GM19324 (cell line): ENCODE measurements around the gene BAIAP2.
"Not testable (repeated sequence)": the region's sequence is repeated elsewhere in the genome, so short reads cannot be mapped to it uniquely, and the experiment has no call there.

ENCODE experiments used
- ATAC-seq: cut with Tn5 transposase; IDR thresholded peaks from one replicate; pipeline ENCODE4 v1.9.1; 2021; ENCODE audit warnings: mild to moderate bottlenecking, moderate library complexity; ENCODE audit not compliant: unreplicated experiment, low FRiP score

Gene BAIAP2

DNA sequence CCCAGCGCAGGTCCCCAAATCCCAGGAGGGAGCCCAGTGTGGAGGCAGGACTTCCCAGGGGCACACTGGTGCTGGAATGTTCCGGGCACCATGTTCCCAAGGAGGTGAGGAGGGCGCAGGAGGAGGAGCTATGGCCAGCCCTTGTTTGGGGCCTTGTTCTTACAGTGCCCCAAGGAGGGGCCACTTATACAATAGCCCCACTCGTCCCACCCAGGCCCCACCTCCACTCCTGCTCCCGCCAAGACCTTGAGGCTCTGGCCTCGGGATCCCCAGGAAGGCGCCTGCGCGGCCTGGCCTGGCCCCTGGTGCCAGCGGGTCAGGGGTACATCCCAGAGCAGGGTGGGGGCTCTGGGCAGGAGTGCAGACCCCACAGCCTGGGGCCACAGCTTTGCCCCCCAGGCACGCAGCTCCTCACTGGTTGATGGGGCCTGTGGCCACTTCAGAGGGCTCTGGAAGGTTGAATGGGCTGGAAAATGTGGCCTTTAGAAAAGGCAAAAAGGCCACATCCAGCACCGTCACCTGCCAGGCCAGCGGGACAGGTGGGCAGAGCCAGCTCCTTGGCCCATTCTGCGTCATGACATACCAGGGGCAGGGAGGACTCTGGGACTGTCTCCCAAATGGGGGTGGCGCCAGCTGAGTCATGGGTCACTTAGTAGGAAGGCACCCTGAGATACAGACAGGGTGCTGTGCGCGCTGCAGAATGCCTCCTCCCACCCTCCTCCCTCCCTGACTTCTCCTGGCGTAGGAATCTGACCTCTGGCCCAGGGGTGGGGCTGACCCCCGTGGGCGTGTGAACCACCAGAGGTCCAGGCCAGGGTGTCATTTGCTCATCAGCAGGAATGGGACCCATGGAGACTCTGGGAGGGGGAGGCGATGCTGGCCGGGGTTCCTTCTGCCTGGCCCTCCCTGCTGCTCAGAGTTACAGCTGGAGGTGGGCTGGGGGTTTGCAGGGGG is 98.1 kb downstream of the BAIAP2 start:
- ATAC-seq: no peak

DNA sequence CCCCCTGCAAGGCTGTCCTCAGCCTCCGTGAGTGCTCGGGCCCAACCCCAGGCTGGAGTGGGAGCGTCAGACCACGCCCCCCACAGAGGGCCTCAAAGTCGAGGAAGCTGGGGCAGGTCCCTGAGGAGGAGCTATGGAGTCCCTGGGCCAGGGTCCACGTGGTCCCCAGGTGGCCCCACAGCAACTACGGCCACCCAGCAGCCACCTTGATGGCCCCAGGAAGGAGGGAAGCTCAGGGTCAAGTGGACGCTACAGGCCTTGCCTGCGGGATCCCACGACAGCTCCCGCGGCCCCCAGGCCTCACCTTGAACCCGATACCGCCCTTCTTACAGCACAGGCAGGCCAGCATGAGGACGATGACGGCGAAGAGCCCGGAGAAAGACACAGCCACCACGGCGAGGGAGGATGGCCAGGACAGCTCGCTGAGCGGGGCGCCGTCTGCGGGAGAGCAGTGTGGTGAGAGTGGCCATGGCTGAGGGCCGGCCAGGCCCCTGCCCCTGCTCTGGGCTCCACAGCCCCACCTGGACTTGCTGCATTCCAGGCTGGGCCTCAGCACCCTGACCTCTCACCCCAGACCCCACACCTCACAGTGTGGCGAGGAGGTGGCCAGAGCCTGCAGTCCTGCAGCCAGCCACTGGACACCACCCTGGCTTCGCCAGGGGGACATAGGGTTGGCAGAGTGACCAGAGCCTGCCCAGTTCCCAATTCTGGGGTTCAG is 99.3 kb downstream of the BAIAP2 start:
- ATAC-seq: no peak

DNA sequence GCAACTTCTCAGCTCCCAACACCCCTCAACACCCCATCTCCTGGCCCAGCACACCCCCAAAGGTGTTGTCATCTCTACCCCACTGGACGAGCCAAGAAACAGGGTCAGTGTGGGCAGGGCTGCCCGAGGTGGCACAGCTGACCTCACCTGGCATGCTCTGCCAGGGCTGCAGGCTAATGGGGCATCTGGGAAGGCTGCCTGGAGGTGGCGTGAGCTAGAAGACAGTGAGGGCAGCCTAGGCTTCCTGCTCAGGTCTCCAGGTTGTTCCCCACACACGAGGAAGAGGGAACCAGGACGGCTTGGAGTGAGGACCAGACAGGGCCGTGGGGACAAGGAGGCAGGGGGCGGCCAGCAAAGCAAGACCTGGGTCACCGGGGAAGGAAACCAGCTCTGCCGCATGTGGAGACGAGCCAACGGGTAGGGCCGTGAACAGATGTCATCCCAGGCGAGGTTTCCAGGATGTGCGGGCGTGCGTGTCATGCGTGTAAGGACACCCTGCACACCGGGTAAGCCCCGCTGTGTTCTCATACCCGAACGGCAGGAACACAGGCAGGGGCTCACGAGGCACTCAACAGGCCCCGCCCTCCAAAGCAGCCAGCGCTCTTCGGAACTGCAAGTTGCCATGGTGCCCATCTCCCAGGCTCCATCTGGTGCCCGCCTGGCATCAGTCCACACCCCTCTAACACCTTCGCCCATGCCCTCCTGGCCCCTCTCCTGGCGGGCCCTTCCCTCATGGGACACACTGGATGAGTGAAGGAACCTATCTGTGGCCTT is 100.7 kb downstream of the BAIAP2 start:
- ATAC-seq: no peak

DNA sequence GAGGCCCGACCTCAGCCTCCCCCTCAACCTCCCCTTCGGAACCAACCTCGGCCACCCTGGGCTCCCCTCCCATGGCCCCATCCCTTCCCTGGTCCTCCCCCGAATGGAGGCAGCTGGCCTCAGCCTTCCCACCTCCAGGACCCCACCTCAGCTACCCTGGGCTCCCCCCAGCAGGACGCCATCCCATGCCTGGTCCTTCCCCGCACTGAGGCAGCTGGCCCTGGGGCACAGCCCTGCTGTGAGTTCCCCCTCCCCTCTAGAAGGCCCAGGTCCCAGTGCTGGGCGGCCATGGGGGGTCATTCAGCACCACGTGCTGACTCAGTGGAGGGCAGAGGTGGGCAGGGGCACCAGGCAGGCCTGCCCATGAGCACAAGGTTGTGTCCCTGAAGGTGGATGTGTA is 101.4 kb downstream of the BAIAP2 start:
- no peak for ATAC-seq

DNA sequence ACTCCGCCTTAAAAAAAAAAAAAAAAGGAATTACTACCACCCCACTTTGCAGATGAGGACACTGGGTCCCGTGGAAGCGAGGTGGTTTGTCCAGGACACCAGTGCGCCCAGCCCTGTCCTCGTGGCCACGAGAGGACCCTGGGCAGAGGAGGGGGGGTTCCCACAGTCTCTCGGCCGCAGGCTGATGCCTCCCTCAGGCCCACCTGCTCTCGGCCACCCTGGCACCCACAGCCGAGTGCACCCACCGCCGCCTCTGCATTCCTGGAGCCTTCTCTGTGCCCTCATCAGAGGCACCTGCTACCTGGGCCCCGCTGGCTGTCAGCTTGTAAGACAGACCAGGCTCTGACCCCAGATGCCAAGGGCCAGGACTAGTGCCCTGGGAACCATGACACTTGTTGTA is 102.3 kb downstream of the BAIAP2 start:
- ATAC-seq: no peak

DNA sequence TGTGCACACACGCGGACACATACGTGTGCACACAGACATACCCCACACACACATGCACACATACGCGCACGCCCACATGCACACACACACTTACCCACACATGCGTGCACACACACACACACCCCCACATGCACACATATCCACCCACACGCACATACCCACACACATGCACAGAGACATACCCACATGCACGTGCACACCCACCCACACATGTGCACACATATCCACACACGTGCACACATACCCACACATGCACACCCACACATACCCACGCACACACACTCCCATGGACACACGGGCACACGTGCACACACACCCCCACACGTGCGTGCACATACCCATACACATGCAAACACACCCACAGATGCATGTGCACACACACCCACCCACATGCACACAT is 103.1 kb downstream of the BAIAP2 start:
- no peak for ATAC-seq

DNA sequence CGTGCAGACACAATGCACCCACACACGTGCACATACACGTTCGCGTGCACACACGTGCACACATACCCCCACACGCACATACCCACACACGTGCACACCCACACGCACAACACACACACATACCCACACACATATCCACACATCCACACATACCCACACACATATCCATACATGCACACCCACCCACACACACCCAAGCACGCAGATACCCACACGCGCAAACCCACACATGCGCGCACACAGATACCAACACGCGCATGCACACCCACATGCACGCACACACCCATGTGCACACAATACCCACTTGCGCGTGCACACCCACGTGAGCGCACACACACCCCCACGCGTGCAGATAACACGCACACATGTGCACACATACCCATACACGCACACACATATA is 103.5 kb downstream of the BAIAP2 start:
- no peak for ATAC-seq

DNA sequence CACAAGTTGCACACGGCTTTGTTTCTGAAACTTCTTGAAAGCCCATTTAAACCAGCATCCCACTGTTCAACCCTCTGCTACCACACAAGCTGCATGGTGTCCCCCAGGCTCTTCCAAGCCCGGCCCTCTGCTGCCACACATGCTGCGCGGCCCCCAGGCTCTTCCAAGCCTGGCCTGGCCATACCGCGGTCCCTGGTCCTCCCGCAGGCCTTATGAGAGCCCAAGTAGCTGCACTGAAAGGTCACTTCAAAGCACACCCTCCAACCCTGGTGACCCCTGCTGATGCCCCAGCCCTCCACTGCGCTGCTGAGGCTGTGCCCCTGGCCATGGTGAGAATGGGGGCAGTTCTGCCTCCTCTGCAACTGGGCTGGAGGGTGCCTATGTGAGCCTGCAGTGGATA is 104.5 kb downstream of the BAIAP2 start:
- no peak for ATAC-seq

DNA sequence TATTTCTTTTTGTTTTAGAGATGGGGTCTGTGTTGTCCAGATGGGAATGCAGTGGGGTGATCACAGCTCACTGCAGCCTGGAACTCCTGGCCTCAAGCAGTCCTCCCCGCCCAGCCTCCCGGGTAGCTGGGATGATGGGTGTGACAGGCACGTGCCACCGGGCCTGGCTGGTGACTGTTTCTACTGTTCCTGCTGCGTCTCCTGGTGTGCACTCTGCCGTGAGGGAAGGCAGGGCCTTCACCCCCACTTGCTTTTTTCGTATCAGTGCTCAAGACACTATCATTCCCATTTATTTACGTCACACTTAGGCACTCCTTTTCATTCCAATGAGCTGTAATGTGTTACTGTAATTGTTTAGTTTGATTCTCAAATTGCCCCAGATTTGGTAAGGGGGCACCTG is 105.1 kb downstream of the BAIAP2 start:
- ATAC-seq: no peak

DNA sequence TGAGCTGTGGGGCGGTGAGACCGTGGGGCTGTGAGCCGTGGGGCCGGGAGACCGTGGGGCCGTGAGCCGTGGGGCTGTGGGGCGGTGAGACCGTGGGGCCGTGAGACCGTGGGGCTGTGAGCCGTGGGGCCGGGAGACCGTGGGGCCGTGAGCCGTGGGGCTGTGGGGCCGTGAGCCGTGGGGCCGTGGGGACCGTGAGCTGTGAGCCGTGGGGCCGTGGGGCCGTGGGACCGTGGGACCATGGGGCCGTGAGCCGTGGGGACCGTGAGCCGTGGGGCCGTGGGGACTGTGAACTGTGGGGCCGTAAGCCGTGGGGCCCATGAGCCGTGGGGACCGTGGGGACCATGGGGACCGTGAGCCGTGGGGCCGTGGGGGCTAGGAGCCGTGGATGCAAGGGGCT is 105.7 kb downstream of the BAIAP2 start:
- no peak for ATAC-seq

DNA sequence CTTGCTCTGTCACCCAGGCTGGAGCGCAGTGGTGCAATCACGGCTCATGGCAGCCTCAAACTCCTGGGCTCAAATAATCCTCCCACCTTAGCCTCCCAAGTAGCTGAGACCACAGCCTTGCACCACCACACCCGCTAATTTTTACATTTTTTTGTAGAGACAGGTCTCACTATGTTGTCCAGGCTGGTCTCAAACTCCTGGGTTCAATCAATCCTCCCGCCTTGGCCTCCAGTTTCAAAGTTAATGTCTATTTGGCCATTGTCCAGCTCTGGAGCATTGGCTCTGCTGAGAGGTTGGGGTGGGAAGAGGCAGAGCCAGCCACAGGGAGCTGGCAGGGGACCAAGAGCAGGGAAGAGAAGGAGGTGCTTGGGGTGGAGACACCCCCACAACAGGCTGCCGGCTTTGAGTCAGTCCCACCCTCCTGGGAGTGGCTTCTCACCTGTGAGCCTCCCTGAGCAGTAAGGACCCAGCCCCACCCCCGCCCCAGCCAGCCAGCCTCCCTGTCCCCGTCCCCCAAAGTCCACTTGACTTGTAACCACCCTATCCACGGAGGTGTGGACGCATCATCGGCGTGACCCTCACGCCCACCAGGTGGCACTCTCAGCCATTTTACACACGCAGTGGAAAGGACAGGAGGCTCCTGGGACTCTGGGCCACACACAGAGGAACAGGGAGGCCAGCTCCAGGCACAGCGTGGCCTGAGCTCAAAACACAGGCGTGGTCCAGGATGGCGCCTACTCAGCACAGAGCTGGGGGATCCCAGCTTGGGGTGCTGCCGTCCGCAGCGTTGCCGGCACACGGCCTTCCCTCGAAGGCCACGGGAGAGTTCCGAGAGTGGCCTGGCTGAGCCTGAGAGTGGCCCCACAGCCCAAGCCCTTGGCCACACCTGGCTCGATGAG is 107.6 kb downstream of the BAIAP2 start:
- no peak for ATAC-seq

DNA sequence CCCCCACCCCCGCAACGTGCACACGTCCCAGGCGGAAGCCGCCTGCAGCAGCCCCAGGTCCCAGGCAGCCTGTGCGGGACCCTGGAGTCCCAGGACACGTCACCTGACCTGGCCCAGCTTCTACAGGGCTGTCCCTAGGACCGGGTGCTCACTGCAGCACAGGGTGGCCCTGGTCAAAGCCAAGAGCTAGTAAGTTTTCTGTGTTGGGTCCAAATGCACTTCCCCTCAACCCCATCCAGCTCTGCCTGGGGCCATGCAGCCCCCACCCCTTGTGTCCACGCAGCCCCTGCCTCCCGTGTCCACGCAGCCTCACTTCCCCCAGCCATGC is 108.2 kb downstream of the BAIAP2 start:
- no peak for ATAC-seq

DNA sequence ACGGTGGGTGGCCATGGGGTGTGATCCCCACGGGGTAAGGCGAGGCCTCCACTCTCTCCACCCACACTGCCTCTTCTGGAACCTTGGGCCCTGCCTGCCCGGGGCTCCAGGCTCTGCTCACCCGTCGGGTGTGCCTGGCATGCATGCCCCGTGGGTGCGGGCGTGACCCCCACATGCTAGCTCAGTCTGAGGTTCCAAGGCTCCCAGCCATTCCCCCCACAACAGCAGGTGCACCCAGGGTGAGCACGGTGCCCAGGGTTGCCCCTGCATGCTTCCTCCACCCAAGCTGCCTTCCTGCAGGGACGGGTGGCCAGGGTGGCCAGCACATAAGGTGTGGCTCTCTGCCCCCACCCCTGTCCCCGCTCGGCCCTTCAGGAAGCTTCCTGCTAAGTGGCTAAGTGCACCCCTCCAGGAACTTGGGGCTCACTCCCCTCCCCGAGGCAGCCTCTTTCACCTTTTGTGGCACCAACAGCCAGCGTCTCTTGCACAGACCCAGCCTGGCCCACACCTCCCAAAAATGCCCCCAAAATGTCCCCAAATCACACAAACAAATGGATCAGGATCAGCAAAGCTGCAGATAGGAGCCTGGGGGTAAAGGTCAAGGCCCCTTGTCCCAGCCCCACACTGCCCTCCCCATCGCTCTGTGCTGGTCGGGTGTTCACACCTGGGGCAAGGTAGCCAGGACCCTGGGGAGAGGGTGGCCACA is 108.9 kb downstream of the BAIAP2 start:
- ATAC-seq: no peak

DNA sequence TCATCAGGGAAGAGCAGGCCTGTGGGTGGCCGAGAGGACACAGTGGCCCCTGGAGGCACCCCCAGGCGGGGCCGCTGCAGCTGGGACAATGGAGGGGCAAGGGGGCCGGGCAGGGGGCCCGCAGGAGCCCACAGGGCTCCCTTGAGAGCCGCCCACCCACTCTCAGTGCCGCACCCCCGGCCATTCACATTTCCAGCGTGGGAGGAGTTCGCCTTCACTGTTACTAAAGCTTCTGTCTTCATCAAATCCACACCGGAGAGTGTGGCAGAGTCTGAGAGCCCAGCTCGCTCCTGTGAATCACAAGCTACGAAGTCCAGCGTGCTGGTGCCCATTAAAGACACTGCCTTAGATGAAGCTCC is 109.5 kb downstream of the BAIAP2 start:
- no peak for ATAC-seq

DNA sequence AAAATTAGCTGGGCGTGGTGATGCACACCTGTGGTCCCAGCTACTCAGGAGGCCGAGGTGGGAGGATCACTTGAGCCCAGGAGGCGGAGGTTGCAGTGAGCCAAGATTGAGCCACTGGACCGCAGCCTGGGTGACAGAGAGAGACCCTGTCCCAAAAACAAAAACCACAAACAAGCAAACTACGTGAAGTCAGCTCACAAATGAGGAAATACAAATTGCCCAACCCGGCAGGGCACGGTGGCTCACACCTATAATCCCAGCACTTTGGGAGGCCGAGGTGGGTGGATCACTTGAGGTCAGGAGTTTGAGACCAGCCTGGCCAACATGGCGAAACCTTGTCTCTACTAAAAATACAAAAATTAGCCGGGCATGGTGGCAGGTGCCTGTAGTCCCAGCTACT is 111.3 kb downstream of the BAIAP2 start:
- ATAC-seq: not testable (repeated sequence)

DNA sequence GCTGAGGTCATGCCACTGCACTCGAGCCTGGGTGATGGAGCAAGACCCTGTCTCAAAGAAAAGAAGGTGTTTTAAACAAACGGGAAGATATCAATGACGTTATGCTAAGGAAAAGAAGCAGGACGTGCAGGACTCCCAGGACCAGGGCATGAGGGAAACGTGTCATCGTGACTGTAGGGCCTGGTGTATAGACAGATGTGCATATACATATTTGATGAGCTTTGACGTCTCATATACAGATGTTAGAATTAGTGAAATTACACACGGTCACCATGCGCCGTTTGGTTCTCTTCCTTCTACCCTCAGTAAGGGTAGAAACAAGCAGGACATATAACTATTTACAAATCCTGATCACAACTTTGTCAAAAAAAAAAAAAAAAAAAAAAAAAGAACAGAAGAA is 112.8 kb downstream of the BAIAP2 start:
- ATAC-seq: no peak

DNA sequence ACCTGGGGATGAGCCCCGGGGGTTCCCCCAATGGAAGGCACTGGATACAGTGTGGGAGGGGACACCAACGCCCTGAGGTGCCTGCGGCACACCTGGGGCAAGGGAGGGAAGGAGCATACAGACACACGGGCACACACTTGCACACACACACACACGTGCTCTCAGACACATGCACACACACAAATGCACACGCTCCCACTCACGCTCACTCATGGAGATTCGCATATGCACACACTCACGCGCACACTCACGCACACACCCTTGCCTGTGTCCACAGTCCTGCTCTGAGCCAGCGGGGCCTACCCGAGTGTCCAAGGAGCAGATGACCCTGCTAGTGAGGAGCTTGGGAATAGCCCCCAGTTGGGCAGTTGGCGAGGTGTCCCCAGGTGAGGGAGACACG is 113.6 kb downstream of the BAIAP2 start:
- no peak for ATAC-seq

DNA sequence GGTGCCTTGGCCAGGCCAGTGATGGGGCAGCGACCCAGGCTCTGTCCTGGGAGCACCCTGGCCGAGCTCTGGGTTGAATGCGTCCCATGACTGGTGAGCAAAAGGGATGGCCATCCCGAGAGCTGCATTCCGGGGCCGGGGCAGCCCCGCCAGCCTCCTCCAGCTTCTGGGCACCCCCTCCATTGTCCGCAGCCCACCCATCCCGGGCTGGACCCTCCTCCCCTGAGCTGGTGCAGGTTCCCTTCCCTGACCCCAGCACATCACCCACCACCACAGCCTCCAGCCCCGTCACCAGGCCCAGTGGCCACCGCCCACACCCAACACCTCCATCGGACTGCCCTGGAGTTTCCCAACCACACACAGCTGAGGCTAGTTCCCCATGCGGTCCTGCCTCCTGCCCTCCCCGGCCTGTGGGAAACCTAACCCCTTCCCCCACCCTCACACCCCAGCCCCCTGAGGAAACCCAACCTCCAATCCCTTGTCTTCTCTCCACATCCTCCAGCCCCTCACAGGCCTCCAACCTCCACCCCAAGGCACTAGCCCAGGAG is 114.1 kb downstream of the BAIAP2 start:
- ATAC-seq: no peak

DNA sequence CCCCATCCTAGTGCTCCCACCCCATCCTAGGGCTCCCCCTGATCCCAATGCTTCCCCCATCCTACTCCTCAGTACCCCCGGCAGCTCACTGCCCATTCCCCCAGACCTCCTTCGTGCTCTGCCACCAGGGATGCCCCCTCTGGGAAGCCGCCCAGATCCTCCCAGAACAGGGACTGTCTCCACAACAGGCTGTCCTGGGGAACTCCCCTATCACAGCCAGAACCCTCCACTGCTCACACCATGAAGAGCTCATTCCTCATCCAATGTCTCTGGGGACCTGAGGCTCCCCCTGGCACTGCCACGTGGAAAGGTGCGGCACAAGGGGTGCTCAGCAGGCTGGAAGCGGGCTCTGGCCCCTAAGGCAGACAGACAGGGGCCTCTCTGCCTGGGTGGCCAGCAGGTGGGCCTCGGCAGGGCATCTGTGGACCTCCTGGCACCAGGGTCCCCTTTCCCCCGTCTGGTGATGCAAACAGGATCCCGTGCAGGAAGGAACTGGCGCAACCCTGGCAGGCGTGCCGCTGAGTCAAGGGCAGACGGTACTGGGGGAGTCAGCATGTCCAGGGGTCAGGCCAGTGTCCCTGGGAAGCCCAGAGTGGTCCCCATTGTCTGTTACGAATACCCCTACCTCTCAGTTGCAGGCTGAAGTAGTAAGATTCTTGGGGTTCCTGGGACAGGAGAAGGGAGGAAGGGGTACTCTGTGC is 115.6 kb downstream of the BAIAP2 start:
- ATAC-seq: no peak
